Heart left ventricle (tissue), 13 donors: ENCODE measurements around the gene ZNF821.

Source experiments
- CTCF ChIP-seq, 12 donors: fragments of 200-600 bp; sonication (generic) in 4 of 12; IDR thresholded peaks; one replicate each; pipeline versions ENCODE4 v1.5.0 to v1.8.0; 2018 to 2022; ENCODE audit warnings: antibody characterized with exemption in 12 of 12, mild to moderate bottlenecking in 5 of 12
- POLR2A ChIP-seq, 2 donors: fragments of 450-650 bp; IDR thresholded peaks; one replicate each; pipeline ENCODE4 v1.6.1; 2017; ENCODE audit warnings: antibody characterized with exemption in 2 of 2, mild to moderate bottlenecking in 2 of 2, moderate library complexity in 2 of 2
- donor health status: ischemic (EF 13 %, LVEDD 7.1; RV severe dilation, severe dysfunction).
- donor health status: DM: no; HTN: yes; CAD: no.
- donor health status: DM: no; HTN: no; CAD: no.
- donor health status: ischemic (EF 25% LVEDD 6.9; RV normal size, moderate dysfunction).
- donor health status: ischemic (EF 25% LVEDD 5.7; RV mildly dilated, moderate dysfunction).
- donor health status: ischemic (EF 35%, LVEDD 5.7; RV mildly dilated, moderate dysfunction).
- donor health status: nonischemic (EF 11% LVEDD 7.7; RV severe dilation, severe dysfunction).
- donor health status: DM: yes; HTN: yes; CAD: no.
- donor health status: PGD.
- donor health status: ischemic (EF 29% LVEDD 5.4; RV normal size, mild dysfunction).
- donor health status: nonischemic (EF 23%, LVEDD 6.1; RV moderate dilation, normal function).

- TF ChIP-seq CTCF (IDR thresholded peaks at IDR 0.05) = no peak
- no peak for TF ChIP-seq POLR2A (IDR thresholded peaks at IDR 0.05)
Observed at GRCh38 chr16:71902656-71903365, 18.8 kb upstream of the ZNF821 start.
